ENCODE data around the gene LDLRAP1.

DNA sequence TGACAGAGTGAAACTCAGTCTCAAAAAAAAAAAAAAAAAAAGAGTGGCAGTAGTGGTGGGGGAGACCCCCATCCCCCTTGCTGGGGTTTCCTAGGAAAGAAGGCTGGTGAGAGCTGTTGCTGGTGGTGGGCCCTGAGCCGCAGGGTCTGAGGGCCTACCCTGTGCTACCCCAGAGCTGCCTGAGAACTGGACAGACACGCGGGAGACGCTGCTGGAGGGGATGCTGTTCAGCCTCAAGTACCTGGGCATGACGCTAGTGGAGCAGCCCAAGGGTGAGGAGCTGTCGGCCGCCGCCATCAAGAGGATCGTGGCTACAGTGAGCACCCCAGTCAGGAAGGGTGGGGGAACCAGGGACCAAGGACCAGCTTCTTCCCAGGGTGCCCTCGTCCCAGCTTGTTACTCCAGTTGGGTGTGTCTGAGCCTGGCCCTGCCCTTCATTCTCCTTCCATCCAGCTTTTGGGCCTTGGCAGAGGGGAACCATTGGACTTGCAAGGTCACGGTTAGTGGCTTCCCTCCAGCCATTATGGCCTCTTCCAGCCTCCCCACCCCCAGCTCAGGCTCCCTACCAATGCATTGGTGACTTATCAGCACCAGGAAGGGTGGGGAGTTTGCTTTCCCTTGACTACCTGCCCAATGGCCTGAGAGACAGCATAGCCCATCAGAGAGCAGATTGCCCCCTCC, 10.5 kb downstream of the LDLRAP1 start:
- TF ChIP-seq ZNF425 (CRISPR knock-in tag; conservative IDR thresholded peaks at IDR 0.05) (no peak), NR1H2 (CRISPR knock-in tag; IDR thresholded peaks at IDR 0.05) (no peak)

Measured in WTC11 (cell line).